ENCODE data around the gene ELOVL3.

- TF ChIP-seq CTCF (conservative IDR thresholded peaks at IDR 0.05; ENCODE audit: low read length) (no peak), EZH2phosphoT487 (IDR thresholded peaks at IDR 0.05; ENCODE audit: borderline replicate concordance, low read depth, low read length) (no peak)
Measured at GRCh38 chr10:102269017-102269416, 42.9 kb downstream of the ELOVL3 start.

Data from OCI-LY7 (cell line).